ENCODE results near the gene IL1R2. TPM values are rescaled to one million over a fixed set of nuclear protein-coding genes. Genes with fewer than 3 reads are reported as not detected.
A peak's percentile ranks its signal among the peaks of the same experiment; 100 is the strongest.

Gene IL1R2
- total RNA-seq, 2 donors from 2014 or later: 18.3 to 47.7 TPM

GRCh38 chr2:102003696-102004095, 11.9 kb downstream of the IL1R2 start:
- H3K9me3 ChIP-seq: no peaks in the 10 kb centered on the region
- DNase-seq (ENCODE audit: low spot score): no peak
- no peak overlapping the region for H3K27ac ChIP-seq
- no peak for ATAC-seq (ENCODE audit: insufficient number of reproducible peaks, low FRiP score, low read depth)
- H3K36me3 ChIP-seq: no peaks in the 10 kb centered on the region
- H3K4me1 ChIP-seq (ENCODE audit: control insufficient read depth in 1 of 2, low read depth in 2 of 2): no peaks in the 10 kb centered on the region
- no peak overlapping the region for H3K4me3 ChIP-seq
- no peaks in the 10 kb centered on the region for H3K27me3 ChIP-seq (replicated peaks; ENCODE audit: insufficient read depth)
- no peak for TF ChIP-seq CTCF (IDR thresholded peaks at IDR 0.05)

GRCh38 chr2:102004581-102004980, 12.8 kb downstream of the IL1R2 start:
- H3K4me3 ChIP-seq: no peak overlapping the region
- TF ChIP-seq CTCF (IDR thresholded peaks at IDR 0.05): no peak
- no peak for ATAC-seq (ENCODE audit: insufficient number of reproducible peaks, low FRiP score, low read depth)
- no peak overlapping the region for H3K27ac ChIP-seq
- no peaks in the 10 kb centered on the region for H3K4me1 ChIP-seq (ENCODE audit: control insufficient read depth in 1 of 2, low read depth in 2 of 2)
- DNase-seq (ENCODE audit: low spot score): no peak
- no peaks in the 10 kb centered on the region for H3K9me3 ChIP-seq
- no peaks in the 10 kb centered on the region for H3K27me3 ChIP-seq (replicated peaks; ENCODE audit: insufficient read depth)
- H3K36me3 ChIP-seq: no peaks in the 10 kb centered on the region

GRCh38 chr2:102005449-102005848, 13.7 kb downstream of the IL1R2 start:
- H3K27me3 ChIP-seq (replicated peaks; ENCODE audit: insufficient read depth): no peaks in the 10 kb centered on the region
- H3K36me3 ChIP-seq: no peaks in the 10 kb centered on the region
- no peaks in the 10 kb centered on the region for H3K9me3 ChIP-seq
- ATAC-seq (ENCODE audit: insufficient number of reproducible peaks, low FRiP score, low read depth) (no peak), DNase-seq (ENCODE audit: low spot score) (no peak)
- no peak overlapping the region for H3K4me3 ChIP-seq
- H3K4me1 ChIP-seq (ENCODE audit: control insufficient read depth in 1 of 2, low read depth in 2 of 2): no peaks in the 10 kb centered on the region
- no peak overlapping the region for H3K27ac ChIP-seq
- TF ChIP-seq CTCF (IDR thresholded peaks at IDR 0.05): no peak

GRCh38 chr2:102005989-102006885, 14.5 kb downstream of the IL1R2 start:
- no peak for ATAC-seq (ENCODE audit: insufficient number of reproducible peaks, low FRiP score, low read depth)

More at GRCh38 chr2:102005989-102006885, 14.5 kb downstream of the IL1R2 start:
- Histone ChIP-seq H3K27ac (no peak overlapping the region), H3K9me3 (no peaks in the 10 kb centered on the region), H3K36me3 (no peaks in the 10 kb centered on the region), H3K4me3 (no peak overlapping the region), H3K27me3 (replicated peaks; ENCODE audit: insufficient read depth) (no peaks in the 10 kb centered on the region), H3K4me1 (ENCODE audit: control insufficient read depth in 1 of 2, low read depth in 2 of 2) (no peaks in the 10 kb centered on the region)
- TF ChIP-seq CTCF (IDR thresholded peaks at IDR 0.05): peak; percentile 58
- no peak for DNase-seq (ENCODE audit: low spot score)
